ENCODE measurements around the gene RNASEH2A.
"Not testable (repeated sequence)": the region's sequence is repeated elsewhere in the genome, so short reads cannot be mapped to it uniquely, and the experiment has no call there.

DNA sequence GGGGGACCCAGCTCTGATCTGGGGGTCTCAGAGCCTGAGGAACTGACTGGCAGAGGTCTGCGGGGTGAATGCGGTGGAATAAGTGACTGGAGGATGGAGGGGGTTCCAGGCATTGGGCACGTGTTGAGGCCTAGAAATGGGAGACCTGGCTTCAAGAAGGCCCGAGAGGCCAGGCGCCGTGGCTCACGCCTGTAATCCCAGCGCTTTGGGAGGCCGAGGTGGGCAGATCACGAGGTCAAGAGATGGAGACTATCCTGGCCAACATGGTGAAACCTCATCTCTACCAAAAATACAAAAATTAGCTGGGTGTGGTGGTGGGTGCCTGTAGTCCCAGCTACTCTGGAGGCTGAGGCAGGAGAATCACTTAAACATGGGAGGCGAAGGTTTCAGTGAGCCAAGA lies 11.4 kb downstream of the RNASEH2A start:
- TF ChIP-seq CEBPB (IDR thresholded peaks at IDR 0.05; ENCODE audit: low read depth, low read length); POLR2A (IDR thresholded peaks at IDR 0.05; ENCODE audit: low read depth, low read length); SMC3 (IDR thresholded peaks at IDR 0.05; ENCODE audit: low read depth, low read length); MAZ (IDR thresholded peaks at IDR 0.05; ENCODE audit: borderline replicate concordance, low read depth, low read length); RCOR1 (IDR thresholded peaks at IDR 0.05; ENCODE audit: insufficient replicate concordance, low read length); BHLHE40 (IDR thresholded peaks at IDR 0.05; ENCODE audit: low read depth, low read length); CHD1 (IDR thresholded peaks at IDR 0.05; ENCODE audit: low read depth, low read length); NFE2L2 (IDR thresholded peaks at IDR 0.05; ENCODE audit: low read depth, low read length); RAD21 (IDR thresholded peaks at IDR 0.05; ENCODE audit: low read length); MAFK (IDR thresholded peaks at IDR 0.05; ENCODE audit: low read depth, low read length); MXI1 (IDR thresholded peaks at IDR 0.05; ENCODE audit: borderline replicate concordance, low read depth, low read length): not testable (repeated sequence)
- TF ChIP-seq, protein P1, sequence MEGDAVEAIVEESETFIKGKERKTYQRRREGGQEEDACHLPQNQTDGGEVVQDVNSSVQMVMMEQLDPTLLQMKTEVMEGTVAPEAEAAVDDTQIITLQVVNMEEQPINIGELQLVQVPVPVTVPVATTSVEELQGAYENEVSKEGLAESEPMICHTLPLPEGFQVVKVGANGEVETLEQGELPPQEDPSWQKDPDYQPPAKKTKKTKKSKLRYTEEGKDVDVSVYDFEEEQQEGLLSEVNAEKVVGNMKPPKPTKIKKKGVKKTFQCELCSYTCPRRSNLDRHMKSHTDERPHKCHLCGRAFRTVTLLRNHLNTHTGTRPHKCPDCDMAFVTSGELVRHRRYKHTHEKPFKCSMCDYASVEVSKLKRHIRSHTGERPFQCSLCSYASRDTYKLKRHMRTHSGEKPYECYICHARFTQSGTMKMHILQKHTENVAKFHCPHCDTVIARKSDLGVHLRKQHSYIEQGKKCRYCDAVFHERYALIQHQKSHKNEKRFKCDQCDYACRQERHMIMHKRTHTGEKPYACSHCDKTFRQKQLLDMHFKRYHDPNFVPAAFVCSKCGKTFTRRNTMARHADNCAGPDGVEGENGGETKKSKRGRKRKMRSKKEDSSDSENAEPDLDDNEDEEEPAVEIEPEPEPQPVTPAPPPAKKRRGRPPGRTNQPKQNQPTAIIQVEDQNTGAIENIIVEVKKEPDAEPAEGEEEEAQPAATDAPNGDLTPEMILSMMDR (conservative IDR thresholded peaks at IDR 0.05; ENCODE audit: low read depth, low read length), result not testable (repeated sequence)
- TF ChIP-seq, protein P2, sequence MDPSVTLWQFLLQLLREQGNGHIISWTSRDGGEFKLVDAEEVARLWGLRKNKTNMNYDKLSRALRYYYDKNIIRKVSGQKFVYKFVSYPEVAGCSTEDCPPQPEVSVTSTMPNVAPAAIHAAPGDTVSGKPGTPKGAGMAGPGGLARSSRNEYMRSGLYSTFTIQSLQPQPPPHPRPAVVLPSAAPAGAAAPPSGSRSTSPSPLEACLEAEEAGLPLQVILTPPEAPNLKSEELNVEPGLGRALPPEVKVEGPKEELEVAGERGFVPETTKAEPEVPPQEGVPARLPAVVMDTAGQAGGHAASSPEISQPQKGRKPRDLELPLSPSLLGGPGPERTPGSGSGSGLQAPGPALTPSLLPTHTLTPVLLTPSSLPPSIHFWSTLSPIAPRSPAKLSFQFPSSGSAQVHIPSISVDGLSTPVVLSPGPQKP (IDR thresholded peaks at IDR 0.05; ENCODE audit: borderline replicate concordance, low read depth, low read length), result not testable (repeated sequence)
- TF ChIP-seq, protein P3, sequence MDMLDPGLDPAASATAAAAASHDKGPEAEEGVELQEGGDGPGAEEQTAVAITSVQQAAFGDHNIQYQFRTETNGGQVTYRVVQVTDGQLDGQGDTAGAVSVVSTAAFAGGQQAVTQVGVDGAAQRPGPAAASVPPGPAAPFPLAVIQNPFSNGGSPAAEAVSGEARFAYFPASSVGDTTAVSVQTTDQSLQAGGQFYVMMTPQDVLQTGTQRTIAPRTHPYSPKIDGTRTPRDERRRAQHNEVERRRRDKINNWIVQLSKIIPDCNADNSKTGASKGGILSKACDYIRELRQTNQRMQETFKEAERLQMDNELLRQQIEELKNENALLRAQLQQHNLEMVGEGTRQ (IDR thresholded peaks at IDR 0.05; ENCODE audit: low read depth, low read length), result not testable (repeated sequence)
